Stimulated activated CD8-positive, alpha-beta memory T cell treated with anti-CD3 and anti-CD28 coated beads, Interleukin-7, amount 100 ng/mL, for 24 hours (primary cell): ENCODE measurements around the gene LRP1B.
"Not testable (repeated sequence)": the region's sequence is repeated elsewhere in the genome, so short reads cannot be mapped to it uniquely, and the experiment has no call there.

Experiments
- DNase-seq: peaks from one replicate; pipeline ENCODE4 v3.0.0-alpha.2; 2020; ENCODE audit warnings: low read depth

Gene LRP1B

GRCh38 chr2:142100970-142101369 is 29.8 kb downstream of the LRP1B start:
- DNase-seq, result no peak

DNA sequence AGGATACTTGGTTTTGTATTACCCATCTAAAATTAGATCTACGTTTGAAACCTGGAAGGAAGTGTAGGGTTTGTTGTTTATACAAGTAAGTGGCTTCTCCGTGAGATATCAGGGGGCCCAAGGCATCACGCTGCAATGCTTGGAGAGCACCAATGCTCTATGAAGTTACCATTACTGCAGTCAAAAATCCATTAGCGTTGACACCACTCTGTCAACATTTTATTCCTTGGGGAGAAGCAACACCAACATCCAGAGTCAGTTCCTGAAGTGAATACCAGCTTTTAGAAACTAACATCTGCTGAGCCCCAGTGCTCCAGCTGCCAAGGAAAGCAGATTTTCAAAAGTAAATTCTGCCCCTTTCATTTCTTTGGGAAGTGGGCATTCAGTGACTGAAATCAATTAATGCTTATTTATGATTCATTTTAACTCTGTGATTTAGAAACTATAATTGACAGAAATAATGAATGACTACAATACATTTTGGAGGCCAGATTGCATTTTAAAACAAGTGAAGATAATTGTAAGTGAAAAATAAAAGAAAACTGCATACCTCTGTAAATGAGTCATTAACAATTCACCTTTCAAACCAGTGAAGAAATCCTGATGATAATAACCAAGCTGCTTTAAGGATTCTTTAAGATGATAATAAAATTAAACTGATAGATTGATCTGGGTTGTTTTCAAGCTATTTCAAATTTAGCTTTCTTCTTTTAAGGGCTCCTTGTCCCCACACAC is 30.5 kb downstream of the LRP1B start:
- DNase-seq, result no peak

GRCh38 chr2:142097711-142098110 is 33.1 kb downstream of the LRP1B start:
- DNase-seq, result no peak

- DNase-seq, result no peak
Observed at GRCh38 chr2:142095647-142096046, 35.2 kb downstream of the LRP1B start.

DNA sequence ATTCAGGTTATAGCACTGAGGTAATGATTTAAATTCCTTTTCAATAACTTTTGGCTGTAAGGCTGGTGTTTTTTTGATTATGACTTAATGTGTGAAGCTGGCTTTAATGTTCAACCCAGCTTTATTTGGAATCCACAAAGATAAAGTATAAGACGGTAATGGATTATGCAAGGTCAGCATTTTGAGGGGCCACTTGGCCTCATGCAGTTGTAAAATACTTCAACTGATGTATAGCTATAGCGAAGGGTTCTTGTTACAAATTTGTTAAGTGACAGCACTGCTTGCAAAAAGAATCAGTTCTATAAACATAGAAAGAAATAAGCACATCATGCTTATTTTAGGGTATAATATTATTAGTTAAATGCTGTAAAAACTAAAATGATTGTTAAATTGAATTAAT is 36.6 kb downstream of the LRP1B start:
- DNase-seq, result no peak

- DNase-seq, result no peak
Observed at GRCh38 chr2:142088058-142088568, 42.7 kb downstream of the LRP1B start.

GRCh38 chr2:142087585-142087984 is 43.2 kb downstream of the LRP1B start:
- not testable (repeated sequence) for DNase-seq

GRCh38 chr2:142082368-142082767 is 48.4 kb downstream of the LRP1B start:
- no peak for DNase-seq

DNA sequence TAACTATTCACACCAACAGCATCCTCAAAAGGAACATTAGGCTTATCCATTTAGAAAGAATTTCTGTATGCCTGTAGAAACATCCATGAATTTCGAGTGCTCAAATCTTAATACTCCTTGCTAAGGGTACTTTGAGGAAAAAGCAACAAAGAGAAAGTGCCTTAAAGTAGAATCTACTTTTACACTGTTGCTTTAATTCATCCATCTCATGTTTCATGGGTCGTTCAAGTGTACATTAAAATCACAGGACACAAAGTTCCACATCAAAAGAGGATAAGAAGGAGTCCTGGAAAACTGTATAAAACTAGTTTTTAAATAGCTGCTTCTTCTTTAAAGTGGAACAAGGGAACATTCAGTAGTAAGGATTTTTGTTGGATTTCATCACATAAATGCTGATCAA is 54.5 kb downstream of the LRP1B start:
- DNase-seq, result no peak

DNA sequence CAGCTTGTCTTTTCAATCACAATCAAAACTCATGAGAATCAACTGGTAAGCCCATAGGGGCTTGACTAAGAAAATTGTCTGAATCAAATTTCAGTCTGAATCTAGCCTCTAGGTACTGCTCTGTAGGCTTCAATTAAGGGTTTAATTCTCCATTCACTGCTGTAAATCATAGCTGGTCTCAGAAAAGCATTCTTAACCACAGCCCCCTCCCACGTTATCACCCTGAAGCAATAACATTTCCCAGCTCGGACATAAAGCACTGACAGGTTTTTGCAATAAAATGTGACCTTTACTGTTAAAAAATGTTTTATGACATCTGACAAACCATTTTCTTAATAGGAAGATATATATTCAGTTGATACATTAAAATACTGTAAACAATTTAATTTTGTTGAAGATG is 55.0 kb downstream of the LRP1B start:
- DNase-seq, result no peak

DNA sequence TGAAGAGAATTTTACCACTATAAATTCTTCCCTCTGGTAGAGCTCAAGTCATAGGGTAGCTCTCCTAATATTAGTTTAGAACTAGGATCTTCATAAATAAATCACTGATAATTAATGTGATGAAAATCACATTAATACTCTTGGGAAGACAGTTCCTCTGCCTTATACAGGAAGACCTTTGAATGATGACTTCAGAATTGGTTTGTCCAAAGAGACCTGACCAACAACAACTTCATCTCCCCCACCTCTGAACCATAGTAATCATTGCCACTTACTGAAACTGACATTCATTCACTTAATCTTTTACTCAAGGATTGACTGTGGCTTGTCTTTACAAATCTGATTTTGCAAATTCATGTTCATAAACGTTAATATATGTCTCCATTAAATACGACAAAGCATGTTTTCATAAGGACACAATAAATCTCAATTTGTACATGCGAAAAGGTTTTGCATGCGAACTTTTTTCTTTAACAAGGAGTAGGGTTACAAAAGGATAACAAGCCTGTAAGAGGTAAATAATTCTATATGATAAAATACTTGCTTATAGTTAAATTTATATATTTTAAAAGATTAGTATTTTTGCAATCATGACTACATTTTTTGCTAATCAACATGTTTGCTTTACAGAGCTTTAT is 61.4 kb downstream of the LRP1B start:
- no peak for DNase-seq

DNA sequence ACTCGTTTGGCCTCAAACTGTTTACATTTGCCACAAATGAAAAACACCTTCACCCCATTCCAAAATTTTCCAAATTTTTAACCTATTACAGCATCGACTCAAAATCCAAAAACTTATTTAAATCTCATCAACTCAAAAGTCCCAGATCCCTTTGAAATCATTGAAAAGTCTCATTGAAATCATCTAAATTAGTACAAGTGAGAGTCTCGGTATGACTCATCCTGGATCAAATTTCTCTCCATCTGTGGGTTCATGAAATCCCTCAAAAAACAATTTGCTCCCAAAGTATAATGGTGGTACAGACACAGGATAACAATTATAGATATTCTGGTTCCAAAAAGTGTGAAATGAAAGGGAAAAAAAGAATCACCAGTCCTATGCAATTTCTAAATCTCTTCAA is 65.1 kb downstream of the LRP1B start:
- DNase-seq, result no peak

DNA sequence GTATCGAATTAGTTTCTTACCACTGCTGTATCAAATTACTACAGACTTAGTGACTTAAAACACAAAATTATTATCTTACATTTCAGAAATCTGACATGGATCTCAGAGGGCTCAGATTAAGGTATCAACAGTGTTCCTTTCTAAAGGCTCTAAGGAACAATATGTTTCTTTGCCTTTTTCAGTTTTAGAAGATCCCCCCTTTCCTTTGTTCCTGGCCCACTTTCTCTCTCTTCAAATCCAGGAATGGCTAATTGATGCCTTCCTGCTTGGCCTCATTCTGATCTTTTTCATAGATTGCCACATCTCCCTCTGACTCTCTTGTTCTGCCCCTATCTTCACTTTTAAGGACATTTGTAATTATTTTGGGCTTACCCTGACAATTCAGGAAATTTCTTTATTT is 65.7 kb downstream of the LRP1B start:
- DNase-seq, result no peak

DNA sequence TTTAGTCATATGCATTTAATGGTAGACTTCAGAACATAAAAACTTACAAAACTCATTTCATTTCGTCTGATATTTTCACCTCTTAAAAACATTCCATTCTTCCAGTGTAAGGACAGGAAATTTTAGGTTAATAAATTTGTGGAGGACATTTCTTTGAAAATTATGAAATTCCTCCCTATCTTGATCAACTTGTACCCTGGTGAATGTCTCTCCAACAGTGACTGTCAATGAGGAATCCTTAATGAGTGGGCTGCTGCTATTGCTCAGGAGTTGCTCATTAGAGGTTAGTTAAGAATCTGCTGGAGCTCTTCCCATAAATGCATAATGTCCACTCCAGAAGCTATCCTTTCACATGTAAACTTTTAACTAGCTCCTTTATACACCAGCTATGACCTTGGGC is 69.1 kb downstream of the LRP1B start:
- DNase-seq, result no peak

- no peak for DNase-seq
Observed at GRCh38 chr2:142058149-142058548, 72.7 kb downstream of the LRP1B start.

DNA sequence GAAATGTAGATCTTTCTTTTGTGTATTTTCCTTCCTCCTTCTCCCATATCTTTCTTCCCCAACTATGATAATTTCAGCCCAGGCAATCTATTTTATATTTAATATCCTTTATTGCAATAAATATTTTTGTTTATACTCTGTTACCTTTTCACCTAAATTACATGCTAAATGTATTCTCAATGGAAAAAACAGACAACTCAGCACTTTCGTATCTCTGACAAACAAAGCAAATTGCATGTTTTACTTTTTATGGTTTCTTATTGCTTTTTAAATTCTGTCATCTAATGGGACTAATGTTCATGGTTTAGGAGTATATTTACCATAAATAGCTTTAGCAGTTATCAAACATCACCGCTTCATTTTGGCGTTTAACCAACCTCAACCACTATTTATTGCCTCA is 74.0 kb downstream of the LRP1B start:
- DNase-seq, result no peak

- DNase-seq, result no peak
Observed at GRCh38 chr2:142052220-142052863, 78.5 kb downstream of the LRP1B start.

GRCh38 chr2:142048581-142048980 is 82.2 kb downstream of the LRP1B start:
- DNase-seq, result no peak

DNA sequence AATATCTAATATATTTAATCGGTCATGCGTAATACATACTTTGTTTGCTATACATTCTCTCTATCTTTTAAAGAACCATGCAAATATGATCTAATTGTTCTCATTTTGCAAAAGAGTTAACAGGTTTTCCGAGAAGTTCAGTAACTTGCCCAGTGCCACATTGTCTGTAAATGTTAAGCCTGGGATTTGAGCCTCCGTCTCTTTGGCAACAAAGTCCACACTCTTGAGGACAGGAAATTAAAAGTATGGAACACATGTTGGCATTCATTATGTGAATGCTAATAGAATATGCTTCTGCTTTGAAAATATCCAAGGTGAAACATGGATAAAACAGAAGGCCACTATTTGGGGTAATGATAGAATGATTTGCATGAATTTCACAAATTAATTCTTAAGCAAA is 85.2 kb downstream of the LRP1B start:
- no peak for DNase-seq

GRCh38 chr2:142044197-142044596 is 86.6 kb downstream of the LRP1B start:
- DNase-seq, result no peak

GRCh38 chr2:142042536-142043199 is 88.1 kb downstream of the LRP1B start:
- no peak for DNase-seq

GRCh38 chr2:142041996-142042395 is 88.8 kb downstream of the LRP1B start:
- DNase-seq, result no peak

GRCh38 chr2:142041105-142041504 is 89.7 kb downstream of the LRP1B start:
- no peak for DNase-seq
